IPS DF 4.7 (cell line): ENCODE results near the gene CLEC18B.
"Not testable (repeated sequence)": the region's sequence is repeated elsewhere in the genome, so short reads cannot be mapped to it uniquely, and the experiment has no call there.

Experiments used
- DNase-seq: peaks from one replicate; pipeline ENCODE4 v3.0.0-alpha.2; 2013; ENCODE audit warnings: low spot score; ENCODE audit errors: extremely low read depth

The CLEC18B gene

GRCh38 chr16:74361646-74362610 is 59.4 kb downstream of the CLEC18B start:
- DNase-seq: not testable (repeated sequence)
